ENCODE data around the gene ITGA11. TPM values are rescaled to one million over a fixed set of nuclear protein-coding genes. Genes with fewer than 3 reads are reported as not detected.
A peak's percentile ranks its signal among the peaks of the same experiment; 100 is the strongest.

The ITGA11 gene
- total RNA-seq, 4 donors from 2014 or later: 0.83 to 3.6 (median 2.0) TPM

GRCh38 chr15:68301301-68301700 is 130.7 kb downstream of the ITGA11 start:
- DNase-seq (ENCODE audit: low spot score in 2 of 2): no peak
- H3K27ac ChIP-seq: no peak overlapping the region
- WGBS: 89% methylated on average over 8 of the region's 8 CpGs

GRCh38 chr15:68300115-68300940 is 131.6 kb downstream of the ITGA11 start:
- no peak for DNase-seq (ENCODE audit: low spot score in 2 of 2)
- Histone ChIP-seq H3K27me3 (no peaks in the 10 kb centered on the region), H3K9me3 (no peaks in the 10 kb centered on the region), H3K4me1 (peaks cover 37% of the 10 kb centered on the region), H3K4me3 (no peak overlapping the region), H3K36me3 (no peaks in the 10 kb centered on the region), H3K27ac (peak overlapping the region; percentile 42)
- WGBS: 93% methylated on average over 6 of the region's 6 CpGs
- TF ChIP-seq, protein P1, sequence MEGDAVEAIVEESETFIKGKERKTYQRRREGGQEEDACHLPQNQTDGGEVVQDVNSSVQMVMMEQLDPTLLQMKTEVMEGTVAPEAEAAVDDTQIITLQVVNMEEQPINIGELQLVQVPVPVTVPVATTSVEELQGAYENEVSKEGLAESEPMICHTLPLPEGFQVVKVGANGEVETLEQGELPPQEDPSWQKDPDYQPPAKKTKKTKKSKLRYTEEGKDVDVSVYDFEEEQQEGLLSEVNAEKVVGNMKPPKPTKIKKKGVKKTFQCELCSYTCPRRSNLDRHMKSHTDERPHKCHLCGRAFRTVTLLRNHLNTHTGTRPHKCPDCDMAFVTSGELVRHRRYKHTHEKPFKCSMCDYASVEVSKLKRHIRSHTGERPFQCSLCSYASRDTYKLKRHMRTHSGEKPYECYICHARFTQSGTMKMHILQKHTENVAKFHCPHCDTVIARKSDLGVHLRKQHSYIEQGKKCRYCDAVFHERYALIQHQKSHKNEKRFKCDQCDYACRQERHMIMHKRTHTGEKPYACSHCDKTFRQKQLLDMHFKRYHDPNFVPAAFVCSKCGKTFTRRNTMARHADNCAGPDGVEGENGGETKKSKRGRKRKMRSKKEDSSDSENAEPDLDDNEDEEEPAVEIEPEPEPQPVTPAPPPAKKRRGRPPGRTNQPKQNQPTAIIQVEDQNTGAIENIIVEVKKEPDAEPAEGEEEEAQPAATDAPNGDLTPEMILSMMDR (IDR thresholded peaks at IDR 0.05): no peak
- TF ChIP-seq POLR2AphosphoS5 (IDR thresholded peaks at IDR 0.05): no peak
- TF ChIP-seq POLR2A (IDR thresholded peaks at IDR 0.05): no peak
- TF ChIP-seq EP300 (IDR thresholded peaks at IDR 0.05): no peak

More at GRCh38 chr15:68301301-68301700, 130.7 kb downstream of the ITGA11 start:
- H3K4me3 ChIP-seq: no peak overlapping the region
- H3K4me1 ChIP-seq: peaks cover 35% of the 10 kb centered on the region
- H3K27me3 ChIP-seq: no peaks in the 10 kb centered on the region
- no peaks in the 10 kb centered on the region for H3K36me3 ChIP-seq
- TF ChIP-seq POLR2A (IDR thresholded peaks at IDR 0.05): no peak
- TF ChIP-seq, protein P1 (IDR thresholded peaks at IDR 0.05): no peak
- TF ChIP-seq EP300 (IDR thresholded peaks at IDR 0.05): no peak
- no peak for TF ChIP-seq POLR2AphosphoS5 (IDR thresholded peaks at IDR 0.05)
- H3K9me3 ChIP-seq: no peaks in the 10 kb centered on the region

GRCh38 chr15:68299436-68299835 is 132.5 kb downstream of the ITGA11 start:
- H3K27me3 ChIP-seq: no peaks in the 10 kb centered on the region
- no peaks in the 10 kb centered on the region for H3K9me3 ChIP-seq
- H3K4me3 ChIP-seq: peak overlapping the region; percentile 35
- H3K27ac ChIP-seq: peak overlapping the region; percentile 42
- no peaks in the 10 kb centered on the region for H3K36me3 ChIP-seq
- no peak for DNase-seq (ENCODE audit: low spot score in 2 of 2)
- TF ChIP-seq POLR2A (IDR thresholded peaks at IDR 0.05) (no peak), POLR2AphosphoS5 (IDR thresholded peaks at IDR 0.05) (no peak), EP300 (IDR thresholded peaks at IDR 0.05) (no peak)
- TF ChIP-seq, protein P1 (IDR thresholded peaks at IDR 0.05): no peak
- H3K4me1 ChIP-seq: peaks cover 40% of the 10 kb centered on the region
- WGBS: 35% methylated on average over 4 of the region's 5 CpGs

DNA sequence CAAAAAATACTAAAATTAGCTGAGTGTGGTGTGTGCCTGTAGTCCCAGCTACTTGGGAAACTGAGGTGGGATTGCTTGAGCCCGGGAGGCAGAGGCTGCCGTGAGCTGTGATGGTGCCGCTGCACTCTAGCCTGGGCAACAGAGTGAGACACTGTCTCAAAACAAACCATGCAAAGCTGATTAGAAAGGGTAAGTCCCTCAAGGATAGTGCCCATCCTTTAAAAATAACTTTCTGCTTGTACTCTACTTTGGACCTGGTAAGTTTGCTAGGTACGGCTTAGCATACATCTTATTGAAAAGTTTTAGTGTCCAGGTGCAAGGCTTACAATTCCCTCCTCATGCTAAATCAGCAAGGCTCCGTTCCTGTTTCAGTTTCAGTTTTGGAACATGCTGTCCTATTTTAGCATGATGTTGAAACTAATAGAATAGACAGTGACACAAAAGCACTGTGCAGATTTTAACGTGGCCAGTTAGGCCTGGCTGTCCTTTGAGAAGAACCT is 133.0 kb downstream of the ITGA11 start:
- H3K27me3 ChIP-seq: no peaks in the 10 kb centered on the region
- H3K4me3 ChIP-seq: peak overlapping the region; percentile 35
- peaks cover 44% of the 10 kb centered on the region for H3K4me1 ChIP-seq
- TF ChIP-seq, protein P1 (IDR thresholded peaks at IDR 0.05): no peak
- TF ChIP-seq POLR2A (IDR thresholded peaks at IDR 0.05): no peak
- TF ChIP-seq POLR2AphosphoS5 (IDR thresholded peaks at IDR 0.05): no peak
- TF ChIP-seq EP300 (IDR thresholded peaks at IDR 0.05): no peak
- DNase-seq (ENCODE audit: low spot score in 2 of 2): no peak
- peak overlapping the region; percentile 42 for H3K27ac ChIP-seq
- H3K9me3 ChIP-seq: no peaks in the 10 kb centered on the region
- peaks cover under 1% of the 10 kb centered on the region for H3K36me3 ChIP-seq
- 24% methylated on average over 6 of the region's 6 CpGs for WGBS

DNA sequence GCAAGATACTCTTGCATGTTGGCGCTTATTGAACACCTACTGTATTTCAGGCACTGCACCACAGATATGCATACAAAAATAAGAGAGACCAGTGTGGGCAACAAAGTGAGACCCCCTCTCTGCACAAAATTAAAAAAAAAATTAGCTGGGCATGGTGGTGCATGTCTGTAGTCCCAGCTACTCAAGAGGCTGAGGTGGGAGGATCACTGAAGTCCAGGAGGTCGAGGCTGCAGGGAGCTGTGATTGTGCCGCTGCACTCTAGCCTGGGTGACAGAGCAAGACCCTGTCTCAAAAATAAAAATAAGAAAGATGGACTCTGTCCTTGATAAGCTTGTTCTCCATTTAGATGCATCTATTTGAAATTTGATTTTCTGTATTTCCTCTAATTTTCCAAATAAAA is 133.6 kb downstream of the ITGA11 start:
- H3K4me3 ChIP-seq: peak overlapping the region; percentile 35
- H3K9me3 ChIP-seq: no peaks in the 10 kb centered on the region
- 93% methylated on average over 3 of the region's 3 CpGs for WGBS

More for the DNA sequence above, 133.6 kb downstream of the ITGA11 start:
- H3K27me3 ChIP-seq: no peaks in the 10 kb centered on the region
- TF ChIP-seq EP300 (IDR thresholded peaks at IDR 0.05) (no peak), POLR2A (IDR thresholded peaks at IDR 0.05) (no peak), POLR2AphosphoS5 (IDR thresholded peaks at IDR 0.05) (no peak)
- TF ChIP-seq, protein P1 (IDR thresholded peaks at IDR 0.05): no peak
- peaks cover 44% of the 10 kb centered on the region for H3K4me1 ChIP-seq
- no peak for DNase-seq (ENCODE audit: low spot score in 2 of 2)
- H3K36me3 ChIP-seq: peaks cover 5% of the 10 kb centered on the region
- peak overlapping the region; percentile 42 for H3K27ac ChIP-seq

Measured in suprapubic skin (tissue), 4 donors.